Activated CD8-positive, alpha-beta T cell treated with anti-CD3 and anti-CD28 coated beads, Interleukin-2, amount 10 ng/mL, durations not matched to agents 7 days and 5 days (primary cell): Measurements from ENCODE around the gene TXNDC12. TPM values are rescaled to one million over a fixed set of nuclear protein-coding genes. Genes with fewer than 3 reads are reported as not detected.
A peak's percentile ranks its signal among the peaks of the same experiment; 100 is the strongest.
"Not testable (repeated sequence)": the region's sequence is repeated elsewhere in the genome, so short reads cannot be mapped to it uniquely, and the experiment has no call there.

ENCODE experiments used
- ATAC-seq: fragments of 150-1000 bp; cut with Tn5 transposase; one replicate; pipeline ENCODE4 v1.10.0; 2021; ENCODE audit warnings: moderate library complexity
- CTCF ChIA-PET: fragments of 350-600 bp; sonication (Branson Sonifier 250); formaldehyde crosslinking; loops from one replicate; lab custom pipeline; 2021; ENCODE audit warnings: antibody characterized with exemption; lab: Charles Lee
- POLR2A ChIA-PET: fragments of 350-600 bp; sonication (Branson Sonifier 250); formaldehyde crosslinking; loops from one replicate; lab custom pipeline; 2021; ENCODE audit warnings: antibody characterized with exemption; lab: Charles Lee
- DNase-seq: peaks from one replicate; pipeline ENCODE4 v3.0.0-alpha.2; 2020
- H3K27ac Mint-ChIP-seq: one replicate; pipeline ENCODE4 v1.8.0; 2021; ENCODE audit warnings: mild to moderate bottlenecking, mixed read lengths
- H3K27me3 Mint-ChIP-seq: one replicate; pipeline ENCODE4 v1.8.0; 2021; ENCODE audit warnings: low read depth, mixed read lengths
- H3K36me3 Mint-ChIP-seq: one replicate; pipeline ENCODE4 v1.8.0; 2021; ENCODE audit warnings: low read depth, mixed read lengths
- H3K4me1 Mint-ChIP-seq: one replicate; pipeline ENCODE4 v1.8.0; 2021; ENCODE audit warnings: low read depth, mixed read lengths
- H3K4me3 Mint-ChIP-seq: one replicate; pipeline ENCODE4 v1.8.0; 2021; ENCODE audit warnings: mild to moderate bottlenecking, mixed read lengths
- H3K9me3 Mint-ChIP-seq: one replicate; pipeline ENCODE4 v1.8.0; 2022; ENCODE audit warnings: mixed read lengths; ENCODE audit not compliant: insufficient read depth
- total RNA-seq, 2 experiments: library from RNA; stranded (reverse); gene quantifications; one replicate each; pipeline ENCODE4 v1.2.3, GENCODE V29; 2021

TXNDC12 gene
- total RNA-seq, 2 experiments from 2014 or later = 41.1 to 45.9 TPM

GRCh38 chr1:52045666-52046195, 9.3 kb downstream of the TXNDC12 start:
- H3K27me3 Mint-ChIP-seq, POLR2A ChIA-PET, H3K27ac Mint-ChIP-seq: not testable (repeated sequence)

GRCh38 chr1:52045236-52045635, 9.8 kb downstream of the TXNDC12 start:
- no peak for DNase-seq
- Mint-ChIP-seq H3K27me3 (no peaks in the 10 kb centered on the region), H3K36me3 (peaks cover 23% of the 10 kb centered on the region), H3K9me3 (no peaks in the 10 kb centered on the region), H3K27ac (no peak overlapping the region), H3K4me1 (peaks cover 4% of the 10 kb centered on the region), H3K4me3 (no peak overlapping the region)
- POLR2A ChIA-PET = interaction anchor here (0.6 to 2.3 kb wide), 2 partner anchors 12 to 297 kb away, joined by 3 to 6 read pairs; partner anchors contain the start of gene KTI12
- ATAC-seq = no peak
- CTCF ChIA-PET = no interaction called here

More at GRCh38 chr1:52045666-52046195, 9.3 kb downstream of the TXNDC12 start:
- DNase-seq, H3K4me3 Mint-ChIP-seq, H3K4me1 Mint-ChIP-seq, ATAC-seq, H3K9me3 Mint-ChIP-seq, CTCF ChIA-PET: not testable (repeated sequence)
- H3K36me3 Mint-ChIP-seq = peaks cover 23% of the 10 kb centered on the region

DNA sequence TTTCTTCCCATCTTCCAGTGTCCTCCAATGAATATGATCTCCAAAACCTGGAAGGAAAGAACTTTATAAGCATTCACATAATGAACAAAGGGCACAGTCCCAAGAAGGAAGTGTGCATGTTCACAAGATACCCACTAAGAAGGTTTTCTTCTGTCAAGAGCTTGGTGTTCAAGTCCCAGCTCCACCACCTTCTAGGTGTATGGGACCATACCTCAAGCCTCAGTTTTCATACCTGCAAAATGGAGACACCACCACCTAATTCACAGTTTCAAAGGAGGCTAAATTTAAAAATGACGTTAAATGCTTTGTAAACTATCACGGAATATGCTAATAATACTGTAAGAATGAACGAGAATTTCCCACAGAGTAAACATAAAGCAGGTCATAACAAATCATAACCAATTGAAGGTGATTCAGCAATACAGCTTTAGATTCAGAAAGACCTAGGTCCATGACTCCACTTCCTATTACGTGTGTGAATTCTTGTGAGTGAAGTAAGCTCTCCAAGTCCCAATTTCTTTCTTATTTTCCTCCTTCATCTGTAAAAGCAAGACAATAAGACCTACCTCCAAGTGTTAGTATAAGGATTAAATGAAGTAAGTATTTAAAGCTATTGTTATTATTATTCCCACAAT, 13.3 kb downstream of the TXNDC12 start:
- ChIA-PET CTCF (interaction anchor here (1.1 kb wide), 1 partner anchor 11 kb away, joined by 3 read pairs; no protein-coding TSS in a partner anchor), POLR2A (no interaction called here)

DNA sequence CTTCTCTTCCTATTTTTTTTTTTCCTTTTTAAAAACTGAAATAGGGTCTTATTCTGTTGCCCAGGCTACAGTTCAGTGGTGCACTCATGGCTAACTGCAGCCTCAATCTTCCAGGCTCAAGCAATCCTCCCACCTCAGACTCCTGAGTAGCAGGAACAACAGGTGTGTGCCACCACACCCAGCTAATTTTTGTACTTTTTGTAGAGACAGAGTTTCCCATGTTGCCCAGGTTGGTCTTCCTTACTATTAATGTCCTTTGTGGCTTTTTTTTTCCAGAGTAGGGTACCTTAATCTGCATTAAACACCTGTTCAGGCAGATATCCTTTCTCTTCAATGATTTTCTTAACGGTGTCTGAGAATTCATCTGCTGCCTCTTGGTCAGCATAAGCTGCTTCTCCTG, 17.1 kb downstream of the TXNDC12 start:
- H3K36me3 Mint-ChIP-seq = peaks cover 26% of the 10 kb centered on the region
- no peaks in the 10 kb centered on the region for H3K27me3 Mint-ChIP-seq
- H3K4me1 Mint-ChIP-seq = peaks cover 7% of the 10 kb centered on the region
- no peaks in the 10 kb centered on the region for H3K9me3 Mint-ChIP-seq
- CTCF ChIA-PET = no interaction called here
- H3K27ac Mint-ChIP-seq = no peak overlapping the region
- POLR2A ChIA-PET = no interaction called here
- ATAC-seq = no peak
- no peak for DNase-seq
- H3K4me3 Mint-ChIP-seq = no peak overlapping the region

More for the DNA sequence above, 13.3 kb downstream of the TXNDC12 start:
- ATAC-seq = no peak
- DNase-seq = no peak
- Mint-ChIP-seq H3K4me3 (no peak overlapping the region), H3K27ac (no peak overlapping the region), H3K36me3 (peaks cover 24% of the 10 kb centered on the region), H3K27me3 (no peaks in the 10 kb centered on the region), H3K9me3 (no peaks in the 10 kb centered on the region), H3K4me1 (peaks cover 4% of the 10 kb centered on the region)

DNA sequence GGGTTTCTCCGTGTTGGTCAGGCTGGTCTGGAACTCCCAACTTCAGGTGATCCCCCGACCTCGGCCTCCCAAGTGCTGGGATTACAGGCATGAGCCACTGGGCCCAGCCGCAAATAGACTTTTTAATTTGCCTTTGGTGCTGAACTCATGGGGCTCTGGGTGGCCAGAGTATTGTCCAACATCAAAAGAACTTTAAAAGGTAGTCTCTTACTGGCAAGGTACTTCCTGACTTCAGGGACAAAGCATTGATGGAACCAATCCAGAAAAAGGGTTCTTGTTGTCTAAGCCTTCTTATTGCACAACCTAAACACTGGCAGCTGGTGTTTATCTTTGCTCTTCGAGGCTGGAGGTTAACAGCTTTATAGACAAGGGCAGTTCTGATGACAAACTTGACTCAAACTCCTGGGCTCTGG, 17.6 kb downstream of the TXNDC12 start:
- Mint-ChIP-seq H3K36me3 (peaks cover 32% of the 10 kb centered on the region), H3K27me3 (no peaks in the 10 kb centered on the region), H3K4me1 (peaks cover 11% of the 10 kb centered on the region), H3K9me3 (no peaks in the 10 kb centered on the region), H3K4me3 (no peak overlapping the region), H3K27ac (no peak overlapping the region)
- ChIA-PET POLR2A (no interaction called here), CTCF (no interaction called here)
- ATAC-seq (no peak), DNase-seq (no peak)

- CTCF ChIA-PET = interaction anchor here (1.5 kb wide), 1 partner anchor 137 kb away, joined by 4 read pairs; no protein-coding TSS in a partner anchor
- DNase-seq = no peak
- ATAC-seq = no peak
- Mint-ChIP-seq H3K9me3 (no peaks in the 10 kb centered on the region), H3K4me3 (peak overlapping the region; percentile 94), H3K27ac (peak overlapping the region; percentile 98), H3K27me3 (no peaks in the 10 kb centered on the region), H3K4me1 (peaks cover 32% of the 10 kb centered on the region), H3K36me3 (peaks cover 38% of the 10 kb centered on the region)
- POLR2A ChIA-PET = interaction anchor here (1.0 to 2.4 kb wide), 3 partner anchors 10 to 22 kb away, joined by 6 to 19 read pairs (median 9); partner anchors contain the start of genes BTF3L4 and TXNDC12
Measured at GRCh38 chr1:52034050-52034384, 21.0 kb downstream of the TXNDC12 start.

DNA sequence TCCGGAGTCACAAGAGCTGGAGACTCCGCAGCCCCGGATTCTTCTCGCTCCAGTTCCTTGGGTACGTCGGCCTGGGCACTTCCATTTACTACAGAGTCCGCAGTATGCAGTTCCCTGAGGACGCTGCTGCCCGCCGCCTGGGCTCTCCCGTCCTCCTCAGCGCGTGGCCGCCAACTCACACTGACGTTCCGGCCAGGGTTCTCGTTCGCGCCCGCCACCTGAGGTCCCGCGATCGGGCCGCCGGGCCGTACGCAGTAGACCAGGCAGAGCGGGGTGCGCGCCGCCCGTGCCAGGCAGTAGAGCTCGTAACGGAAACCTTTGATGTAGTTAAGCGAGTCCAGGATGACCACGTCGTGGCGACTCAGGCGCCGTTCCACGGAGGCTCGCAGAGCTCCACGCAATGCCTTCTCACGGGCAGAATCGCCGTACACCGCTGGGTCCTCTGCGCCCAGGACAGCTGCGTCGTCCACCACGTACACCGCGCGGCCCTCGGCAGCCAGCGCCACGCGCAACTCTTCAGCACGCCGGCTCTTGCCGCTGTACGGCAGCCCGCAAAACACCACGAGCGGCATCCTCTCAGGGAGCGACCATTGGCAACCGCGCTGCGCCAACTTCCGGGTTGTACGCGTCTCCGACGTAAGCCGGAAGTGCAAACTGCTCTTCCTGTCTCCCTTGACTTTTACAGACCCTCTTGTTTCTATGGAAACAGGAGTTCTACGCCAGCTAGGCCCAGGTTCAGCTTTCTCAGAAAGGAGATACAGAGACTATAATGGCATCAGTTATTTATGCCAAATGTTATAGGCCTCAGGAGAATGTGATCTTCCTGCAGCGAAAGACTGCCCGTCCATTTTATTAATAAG, 21.6 kb downstream of the TXNDC12 start, which contains the start of gene KTI12:
Gene KTI12 (minus strand): TSS at position 621 of the 860 bp plus-strand sequence. CDS start 49 bp downstream, at position 572.
- H3K9me3 Mint-ChIP-seq = no peaks in the 10 kb centered on the region
- H3K27ac Mint-ChIP-seq = peak within 1 kb of the TSS; percentile 98
- DNase-seq (peak; percentile 94), ATAC-seq (peak; percentile 93)
- ChIA-PET CTCF (interaction anchor here (0.6 to 1.5 kb wide), 3 partner anchors 12 to 137 kb away, joined by 3 to 4 read pairs (median 4); no protein-coding TSS in a partner anchor), POLR2A (interaction anchor here (1.0 to 2.4 kb wide), 8 partner anchors 10 to 371 kb away, joined by 3 to 19 read pairs (median 6); partner anchors contain the start of genes BTF3L4, CC2D1B, NRDC and ORC1)
- H3K4me3 Mint-ChIP-seq = peak within 1 kb of the TSS; percentile 94
- H3K36me3 Mint-ChIP-seq = peaks cover 38% of the 10 kb centered on the region
- H3K4me1 Mint-ChIP-seq = peaks cover 32% of the 10 kb centered on the region
- H3K27me3 Mint-ChIP-seq = no peaks in the 10 kb centered on the region

DNA sequence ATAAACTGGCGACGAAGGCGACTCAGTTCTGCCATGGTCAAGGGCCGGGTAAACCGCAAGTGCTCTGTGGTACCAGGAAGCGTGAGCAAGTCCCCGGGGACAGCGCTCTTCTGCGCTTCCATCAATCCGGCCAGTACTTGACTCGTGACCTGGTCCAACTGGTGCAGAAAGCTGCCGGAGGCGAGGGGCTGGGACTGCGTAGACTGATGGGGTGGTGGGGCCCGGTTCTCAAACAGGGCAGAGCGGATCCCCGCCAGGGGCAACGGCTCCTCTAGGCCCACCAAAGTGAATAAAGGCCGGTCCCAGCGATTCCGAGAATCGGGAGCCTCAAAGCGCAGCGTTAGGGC, 22.2 kb downstream of the TXNDC12 start:
- Mint-ChIP-seq H3K27me3 (no peaks in the 10 kb centered on the region), H3K27ac (peak overlapping the region; percentile 98), H3K4me1 (peaks cover 32% of the 10 kb centered on the region), H3K9me3 (no peaks in the 10 kb centered on the region), H3K36me3 (peaks cover 38% of the 10 kb centered on the region), H3K4me3 (peak overlapping the region; percentile 94)
- ChIA-PET CTCF (interaction anchor here (0.6 to 1.5 kb wide), 3 partner anchors 11 to 136 kb away, joined by 3 to 4 read pairs (median 4); no protein-coding TSS in a partner anchor), POLR2A (interaction anchor here (1.0 to 2.4 kb wide), 8 partner anchors 11 to 372 kb away, joined by 3 to 19 read pairs (median 6); partner anchors contain the start of genes BTF3L4, CC2D1B, NRDC and ORC1)
- DNase-seq (peak; percentile 33), ATAC-seq (peak; percentile 24)

DNA sequence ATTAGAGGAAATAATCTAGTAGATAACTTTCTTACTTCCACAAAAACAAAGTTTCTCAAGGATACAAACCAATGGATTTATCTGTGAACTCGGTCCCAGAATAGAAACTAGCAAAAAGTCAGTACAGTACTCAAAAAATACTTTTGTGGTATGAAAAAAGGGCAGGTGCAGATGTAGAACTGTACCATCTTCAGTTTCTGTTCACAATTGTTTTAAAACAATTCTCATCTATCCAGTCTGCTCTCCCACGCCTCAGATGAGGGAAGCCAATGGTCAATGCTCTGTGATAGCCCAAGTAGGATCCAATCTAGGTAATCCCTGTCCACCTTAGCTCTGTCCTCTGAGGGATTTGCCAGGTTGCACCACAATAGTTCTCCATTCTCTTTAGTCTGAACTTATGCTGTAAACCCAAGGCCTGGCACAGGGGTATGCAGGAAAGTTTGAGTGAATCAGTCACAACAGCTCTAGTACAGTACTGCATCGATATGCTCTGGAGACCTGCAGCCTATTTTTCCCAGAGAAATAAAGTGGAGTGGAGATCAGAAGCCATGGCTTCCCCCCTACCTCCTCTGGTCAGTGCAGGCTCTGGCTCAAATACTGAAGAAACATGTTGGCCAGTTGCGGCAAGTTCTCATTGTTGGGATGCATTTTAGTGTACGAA, 22.7 kb downstream of the TXNDC12 start:
- Mint-ChIP-seq H3K36me3 (peaks cover 35% of the 10 kb centered on the region), H3K27me3 (no peaks in the 10 kb centered on the region), H3K27ac (peak overlapping the region; percentile 98), H3K9me3 (no peaks in the 10 kb centered on the region), H3K4me3 (peak overlapping the region; percentile 94), H3K4me1 (peaks cover 32% of the 10 kb centered on the region)
- POLR2A ChIA-PET = interaction anchor here (1.0 to 2.4 kb wide), 4 partner anchors 16 to 334 kb away, joined by 3 to 9 read pairs (median 6); partner anchors contain the start of gene CC2D1B
- ATAC-seq (no peak), DNase-seq (no peak)
- CTCF ChIA-PET = no interaction called here

GRCh38 chr1:52028839-52029238, 26.2 kb downstream of the TXNDC12 start:
- H3K27ac Mint-ChIP-seq, CTCF ChIA-PET: not testable (repeated sequence)

GRCh38 chr1:52028328-52028727, 26.7 kb downstream of the TXNDC12 start:
- H3K9me3 Mint-ChIP-seq = no peaks in the 10 kb centered on the region
- peaks cover 25% of the 10 kb centered on the region for H3K4me1 Mint-ChIP-seq
- CTCF ChIA-PET = no interaction called here
- no peaks in the 10 kb centered on the region for H3K27me3 Mint-ChIP-seq
- no peak for ATAC-seq
- no peak for DNase-seq
- POLR2A ChIA-PET = no interaction called here
- H3K4me3 Mint-ChIP-seq = no peak overlapping the region
- peaks cover 43% of the 10 kb centered on the region for H3K36me3 Mint-ChIP-seq
- no peak overlapping the region for H3K27ac Mint-ChIP-seq

More at GRCh38 chr1:52028839-52029238, 26.2 kb downstream of the TXNDC12 start:
- H3K27me3 Mint-ChIP-seq, POLR2A ChIA-PET, H3K4me3 Mint-ChIP-seq, DNase-seq, H3K9me3 Mint-ChIP-seq, ATAC-seq: not testable (repeated sequence)
- H3K4me1 Mint-ChIP-seq = peaks cover 27% of the 10 kb centered on the region
- H3K36me3 Mint-ChIP-seq = peaks cover 46% of the 10 kb centered on the region
